ENCODE data around the gene AADAT. TPM values are rescaled to one million over a fixed set of nuclear protein-coding genes. Genes with fewer than 3 reads are reported as not detected.

The AADAT gene
- polyA plus RNA-seq, 4 donors, result 20.2 to 29.5 (median 27.8) TPM

- DNase-seq (ENCODE audit: low read depth in 4 of 4, low spot score in 3 of 4), result no peak
These were observed 53.9 kb downstream of the AADAT start for GRCh38 chr4:170035845-170036244.

DNA sequence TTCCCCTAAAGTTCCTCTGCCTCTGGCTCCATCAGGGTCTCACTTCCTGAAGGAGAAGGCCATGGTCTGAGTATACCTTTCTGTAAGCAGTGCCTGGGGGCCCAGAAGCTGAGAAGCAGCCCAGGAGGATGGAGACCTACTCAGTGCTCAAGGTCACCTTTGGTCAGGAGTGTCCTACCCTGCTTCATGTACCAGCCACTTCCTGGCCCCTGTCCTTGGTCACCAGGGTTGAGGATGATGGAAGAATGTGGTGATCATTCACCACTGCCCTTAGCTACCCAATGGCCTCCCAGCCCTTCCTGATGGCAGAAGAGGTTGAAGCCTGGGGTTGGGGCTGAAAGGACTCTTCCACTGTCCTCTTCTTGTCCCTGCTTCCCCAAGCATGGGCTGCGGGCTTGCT lies 54.5 kb downstream of the AADAT start:
- no peak for DNase-seq (ENCODE audit: low read depth in 4 of 4, low spot score in 3 of 4)

GRCh38 chr4:170033999-170034398 lies 55.8 kb downstream of the AADAT start:
- no peak for DNase-seq (ENCODE audit: low read depth in 4 of 4, low spot score in 3 of 4)

DNA sequence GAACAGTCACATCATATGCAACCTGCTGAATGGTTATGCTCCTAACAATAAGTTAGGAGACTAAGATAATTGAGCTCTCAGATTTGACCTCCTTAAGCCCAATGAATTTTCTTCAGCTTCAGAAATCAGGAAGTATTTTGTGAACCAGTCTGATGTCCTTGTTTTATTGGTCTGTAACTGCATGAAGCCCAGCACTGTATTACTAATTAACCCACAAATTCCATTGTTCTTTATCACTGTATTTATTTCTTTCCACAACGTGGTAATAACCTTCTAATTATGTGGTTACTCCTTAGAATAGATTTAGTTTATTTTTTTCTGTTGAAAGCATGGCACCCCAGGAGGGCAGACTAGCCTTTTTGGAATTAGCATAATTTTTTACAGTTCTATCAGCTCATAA lies 59.6 kb downstream of the AADAT start:
- no peak for DNase-seq (ENCODE audit: low read depth in 4 of 4, low spot score in 3 of 4)

GRCh38 chr4:170027181-170027829 lies 62.5 kb downstream of the AADAT start:
- peak; percentile 92 to 96 (median 94) for DNase-seq (ENCODE audit: low read depth in 4 of 4, low spot score in 3 of 4)

GRCh38 chr4:170026253-170027021 lies 63.3 kb downstream of the AADAT start, which contains the start of gene MFAP3L:
Gene MFAP3L, minus strand, starts transcription at chr4:170026395. Its CDS starts 20,518 bp downstream, at chr4:170005877.
- DNase-seq (ENCODE audit: low read depth in 4 of 4, low spot score in 3 of 4), result peak; percentile 73 to 76 (median 75)

DNA sequence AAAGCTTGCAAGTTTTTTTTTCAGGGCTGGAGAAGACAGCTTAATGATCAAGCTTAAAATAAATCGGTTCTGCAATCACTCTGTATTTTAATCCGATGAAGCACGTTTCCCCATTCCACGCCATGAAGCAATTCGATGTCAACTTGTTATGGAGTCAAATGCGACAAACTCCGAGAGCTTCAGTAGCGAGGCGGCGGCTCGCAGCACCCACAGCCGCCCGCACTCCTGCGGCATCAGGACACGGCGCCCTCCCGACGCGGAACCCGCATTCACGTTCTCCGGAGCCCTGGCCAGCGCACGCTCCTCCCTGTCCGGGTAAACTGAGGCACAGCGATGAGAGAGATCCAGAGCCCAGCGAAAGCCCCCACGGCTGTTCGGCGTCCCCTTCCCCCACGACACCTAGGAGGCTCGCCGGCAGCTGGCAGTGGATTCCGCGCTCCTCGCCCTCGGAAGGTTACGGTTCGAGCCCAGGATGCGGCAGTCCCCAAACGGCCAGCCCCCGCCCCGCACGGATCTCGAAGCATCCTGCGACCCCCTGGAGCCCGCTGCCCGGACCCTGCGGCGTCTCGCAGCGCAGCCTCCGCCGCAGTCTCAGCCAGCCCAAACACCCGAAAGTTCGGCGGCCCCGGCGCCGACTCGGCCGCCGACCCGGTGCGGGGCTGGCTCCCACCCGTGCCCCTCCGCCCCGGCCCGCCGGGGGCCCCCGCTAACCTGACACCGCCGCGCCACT lies 64.1 kb downstream of the AADAT start:
- no peak for DNase-seq (ENCODE audit: low read depth in 4 of 4, low spot score in 3 of 4)

DNA sequence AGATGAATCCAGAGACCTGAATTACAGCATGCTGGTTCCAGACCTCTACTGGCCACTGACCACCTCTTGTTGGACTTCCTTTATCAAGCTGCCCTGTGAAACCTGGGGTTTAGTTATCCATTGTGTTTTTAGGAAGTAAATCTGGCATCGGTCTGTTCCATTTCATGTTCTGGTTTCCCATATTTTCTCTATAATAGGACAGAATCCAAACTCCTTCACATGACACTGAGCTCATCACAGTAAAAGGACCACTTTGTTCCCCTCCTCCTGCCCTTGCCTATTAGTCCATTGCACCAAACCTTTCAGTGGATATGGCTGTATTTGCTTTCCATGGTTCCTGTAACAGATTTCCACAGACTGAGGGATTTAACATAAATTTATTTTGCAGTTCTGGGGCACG lies 67.5 kb downstream of the AADAT start:
- no peak for DNase-seq (ENCODE audit: low read depth in 4 of 4, low spot score in 3 of 4)

DNA sequence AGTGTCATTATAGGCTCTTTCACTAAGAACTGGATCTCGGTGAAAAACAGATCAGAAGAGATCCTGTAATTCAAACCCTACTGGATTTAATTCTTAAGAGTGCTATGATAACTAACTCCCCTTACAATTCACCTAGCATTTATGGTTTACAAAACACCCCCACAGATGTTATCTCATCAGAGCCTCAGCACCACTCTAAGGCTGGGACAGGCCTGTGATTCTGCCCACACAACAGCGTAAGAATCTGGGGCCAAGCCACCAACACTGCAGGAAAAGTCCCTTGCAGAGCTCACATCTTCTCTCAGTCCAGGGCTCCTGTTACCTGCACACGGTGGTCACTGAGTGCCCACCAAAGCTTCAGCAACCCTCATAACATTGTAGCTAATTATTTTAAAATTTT lies 72.5 kb downstream of the AADAT start:
- no peak for DNase-seq (ENCODE audit: low read depth in 4 of 4, low spot score in 3 of 4)

DNA sequence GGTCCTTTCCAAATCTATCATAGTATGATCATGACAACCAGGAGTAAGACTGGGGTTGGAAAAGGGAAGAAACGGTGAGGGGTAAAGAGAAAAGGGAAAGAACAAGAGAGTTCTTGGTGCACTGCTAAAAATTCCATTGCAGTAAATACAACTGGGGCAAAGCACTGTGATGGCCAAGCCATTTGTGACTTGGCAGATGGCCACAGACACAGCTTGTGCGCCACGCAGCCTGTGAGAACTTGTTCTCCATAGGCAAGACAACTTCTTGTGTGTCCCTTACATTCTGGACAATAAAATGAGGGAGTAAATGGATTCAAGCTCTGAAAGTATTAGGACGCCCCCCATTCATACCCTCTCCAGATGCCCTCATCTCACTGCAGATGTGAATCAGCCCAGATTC lies 74.5 kb downstream of the AADAT start:
- DNase-seq (ENCODE audit: low read depth in 4 of 4, low spot score in 3 of 4), result no peak

DNA sequence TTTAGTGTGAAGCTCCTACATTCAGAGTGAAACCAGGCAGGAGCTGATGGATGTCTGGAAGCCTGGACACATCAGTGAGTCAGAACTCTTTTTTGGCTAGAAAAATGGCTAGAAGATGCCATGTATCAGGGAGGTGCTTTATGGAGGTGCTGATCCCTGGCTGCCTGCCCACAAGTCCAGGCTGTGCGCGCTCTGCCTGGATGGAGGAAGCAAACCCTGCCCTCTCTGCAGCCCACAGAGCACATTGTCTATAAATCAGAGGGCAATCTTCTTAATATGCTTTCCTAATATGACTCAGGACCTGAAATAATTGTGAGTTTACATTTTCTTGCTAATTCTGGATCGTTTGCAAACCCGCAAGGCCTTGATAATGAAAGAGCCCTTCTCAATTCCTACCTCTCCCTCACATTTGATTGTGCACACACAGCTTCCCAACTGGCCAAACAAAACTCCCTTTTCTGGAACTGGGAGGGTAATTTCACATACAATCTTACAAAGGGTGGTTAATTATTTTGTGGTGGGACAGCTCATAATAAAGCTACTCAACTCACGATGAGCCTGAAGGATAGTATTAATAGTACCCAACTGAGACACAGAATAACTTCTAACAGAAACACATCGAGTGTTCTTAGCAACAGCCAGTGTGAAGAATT lies 75.3 kb downstream of the AADAT start:
- no peak for DNase-seq (ENCODE audit: low read depth in 4 of 4, low spot score in 3 of 4)

- DNase-seq (ENCODE audit: low read depth in 4 of 4, low spot score in 3 of 4), result no peak
These were observed 77.2 kb downstream of the AADAT start for GRCh38 chr4:170012629-170012958.

GRCh38 chr4:170011921-170012628 lies 77.7 kb downstream of the AADAT start:
- DNase-seq (ENCODE audit: low read depth in 4 of 4, low spot score in 3 of 4), result no peak

Other genes starting within 250 kb of the AADAT start
- 10 to 100 TPM; 16.4 to 26.1 (median 22.8) TPM for gene MFAP3L, start 63.6 kb downstream of the AADAT start, polyA plus RNA-seq (ENCODE audit: insufficient read length in 4 of 4)